GM03348 (cell line): ENCODE results near the gene XRRA1.
A peak's percentile ranks its signal among the peaks of the same experiment; 100 is the strongest.
"Not testable (repeated sequence)": the region's sequence is repeated elsewhere in the genome, so short reads cannot be mapped to it uniquely, and the experiment has no call there.

Source experiments
- DNase-seq: peaks from one replicate; pipeline ENCODE4 v3.0.0; 2012; ENCODE audit warnings: low spot score

The XRRA1 gene

GRCh38 chr11:74948898-74949752 is at the start of gene XRRA1, which contains the start of gene SPCS2:
Gene XRRA1 (minus strand): TSS chr11:74949091. CDS start chr11:74940878, 8,213 bp downstream.
Gene SPCS2 (plus strand): TSS chr11:74949266. CDS start chr11:74949286, 20 bp downstream.
- peak; percentile 98 for DNase-seq

- DNase-seq, result no peak
These were observed 44.0 kb upstream of the XRRA1 start for GRCh38 chr11:74992852-74993251.

GRCh38 chr11:74990941-74991340 is 42.0 kb upstream of the XRRA1 start:
- no peak for DNase-seq

- not testable (repeated sequence) for DNase-seq
These were observed 41.3 kb upstream of the XRRA1 start for GRCh38 chr11:74990150-74990549.

GRCh38 chr11:74989260-74989638 is 40.4 kb upstream of the XRRA1 start:
- DNase-seq, result no peak

GRCh38 chr11:74988541-74989259 is 39.8 kb upstream of the XRRA1 start, which contains the start of gene NEU3:
Gene NEU3 (plus strand): TSS chr11:74988933. CDS start chr11:74989061, 128 bp downstream.
- peak; percentile 94 for DNase-seq

GRCh38 chr11:74984730-74985129 is 35.8 kb upstream of the XRRA1 start:
- DNase-seq, result no peak

GRCh38 chr11:74984070-74984469 is 35.2 kb upstream of the XRRA1 start:
- DNase-seq, result no peak

GRCh38 chr11:74981888-74982287 is 33.0 kb upstream of the XRRA1 start:
- no peak for DNase-seq

GRCh38 chr11:74980634-74981033 is 31.7 kb upstream of the XRRA1 start:
- no peak for DNase-seq

- no peak for DNase-seq
These were observed 29.1 kb upstream of the XRRA1 start for GRCh38 chr11:74978041-74978440.

GRCh38 chr11:74971424-74971823 is 22.5 kb upstream of the XRRA1 start:
- no peak for DNase-seq

GRCh38 chr11:74970852-74971395 is 22.0 kb upstream of the XRRA1 start:
- no peak for DNase-seq

GRCh38 chr11:74966651-74967050 is 17.8 kb upstream of the XRRA1 start:
- DNase-seq, result no peak

- not testable (repeated sequence) for DNase-seq
These were observed 11.2 kb upstream of the XRRA1 start for GRCh38 chr11:74960128-74960527.

- DNase-seq, result no peak
These were observed 9.2 kb upstream of the XRRA1 start for GRCh38 chr11:74957937-74958629.

- DNase-seq, result no peak
These were observed 7.6 kb upstream of the XRRA1 start for GRCh38 chr11:74956397-74957015.

- DNase-seq, result no peak
These were observed 5.3 kb upstream of the XRRA1 start for GRCh38 chr11:74954199-74954598.

- no peak for DNase-seq
These were observed 4.6 kb upstream of the XRRA1 start for GRCh38 chr11:74953451-74953850.

GRCh38 chr11:74952752-74953151 is 3.9 kb upstream of the XRRA1 start:
- no peak for DNase-seq

GRCh38 chr11:74951226-74951625 is 2.3 kb upstream of the XRRA1 start:
- no peak for DNase-seq
